K562 (cell line): ENCODE measurements around the gene RALB. TPM values are rescaled to one million over a fixed set of nuclear protein-coding genes. Genes with fewer than 3 reads are reported as not detected.

Experiments
- FOXA1 ChIP-seq: fragments of 450-650 bp; IDR thresholded peaks from 2 replicates; pipeline ENCODE4 v1.6.1; 2016; ENCODE audit warnings: mild to moderate bottlenecking, borderline replicate concordance
- GATAD2B ChIP-seq: fragments of 450-650 bp; IDR thresholded peaks from 2 replicates; pipeline ENCODE4 v1.6.1; 2017; ENCODE audit warnings: mild to moderate bottlenecking, borderline replicate concordance
- KDM2B ChIP-seq: fragments of 250-450 bp; sonication (Bioruptor Pico); IDR thresholded peaks from 2 replicates; pipeline ENCODE4 v1.8.0; 2021; ENCODE audit warnings: mild to moderate bottlenecking, moderate library complexity
- XRCC4 ChIP-seq: IDR thresholded peaks from one replicate; pipeline ENCODE4 v1.6.1; 2011; ENCODE audit not compliant: insufficient read depth, insufficient read length; ENCODE audit errors: extremely low read depth
- ZFP1 ChIP-seq: fragments of 450-650 bp; formaldehyde crosslinking; IDR thresholded peaks from 2 replicates; pipeline ENCODE4 v1.4.0; 2020; ENCODE audit warnings: mild to moderate bottlenecking, mixed read lengths
- ZNF512 ChIP-seq: IDR thresholded peaks from 2 replicates; pipeline ENCODE4 v1.6.1; 2016; ENCODE audit warnings: missing genetic modification characterization, missing compliant biosample characterization
- ZNF76 ChIP-seq: fragments of 250-450 bp; sonication (Bioruptor Pico); IDR thresholded peaks from 2 replicates; pipeline ENCODE4 v1.4.0; 2020; ENCODE audit warnings: mild to moderate bottlenecking, moderate library complexity, borderline replicate concordance
- ZNF766 ChIP-seq: fragments of 200-800 bp; sonication (Bioruptor generic); conservative IDR thresholded peaks from 2 replicates; pipeline ENCODE4 v1.6.1; 2016; ENCODE audit warnings: missing genetic modification characterization, missing compliant biosample characterization
- polyA plus RNA-seq, 8 experiments: library from polyadenylated mRNA; depleted of rRNA in 4 of 8; stranded (reverse) in 5 of 8; unstranded in 3 of 8; fragments of >200 nt; fragmentation: Nextera tagmentation in 2 of 8; fragmentation: Illumina TruSeq in 1 of 8; extraction: Ambion mirVana in 2 of 8; extraction: Trizol in 1 of 8; gene quantifications; 2 replicates each; pipeline versions ENCODE4 v1.2.1 to v1.2.3, GENCODE V29; 2011 to 2014; ENCODE audit warnings: inconsistent platforms in 1 of 8, missing spikeins in 1 of 8
- total RNA-seq, 7 experiments: library from RNA; depleted of rRNA in 6 of 7; stranded (reverse); fragments of >200 nt in 6 of 7; fragmentation: Illumina TruSeq in 2 of 7; extraction: Trizol in 2 of 7; gene quantifications; 2 replicates each; pipeline versions ENCODE4 v1.2.1 to v1.2.3, GENCODE V29; 2011 to 2021; ENCODE audit warnings: low replicate concordance in 1 of 7
- TF ChIP-seq, protein P1 (sequence below), 2 experiments: fragments of 450-650 bp in 1 of 2; sonication (generic) in 1 of 2; formaldehyde crosslinking in 1 of 2; IDR thresholded peaks; 2 replicates each; pipeline versions ENCODE4 v1.7.1 to v1.9.0; 2016 to 2022; ENCODE audit warnings: inconsistent platforms in 1 of 2, mild to moderate bottlenecking in 1 of 2, missing genetic modification reagents in 1 of 2
- TF ChIP-seq, protein P2 (sequence below): fragments of 200-800 bp; sonication (Bioruptor generic); IDR thresholded peaks from 2 replicates; pipeline ENCODE4 v1.6.1; 2016; ENCODE audit warnings: missing genetic modification characterization, missing compliant biosample characterization

RALB gene
- total and polyA plus RNA-seq, 9 of the 15 experiments (the other 6 are each of a cell fraction or from before 2014, with no cell fraction given) = 14.8 to 65.6 (median 38.4) TPM

GRCh38 chr2:120227111-120227991 is 25.3 kb upstream of the RALB start (continued):
- TF ChIP-seq GATAD2B = no peak
- TF ChIP-seq, protein P1, sequence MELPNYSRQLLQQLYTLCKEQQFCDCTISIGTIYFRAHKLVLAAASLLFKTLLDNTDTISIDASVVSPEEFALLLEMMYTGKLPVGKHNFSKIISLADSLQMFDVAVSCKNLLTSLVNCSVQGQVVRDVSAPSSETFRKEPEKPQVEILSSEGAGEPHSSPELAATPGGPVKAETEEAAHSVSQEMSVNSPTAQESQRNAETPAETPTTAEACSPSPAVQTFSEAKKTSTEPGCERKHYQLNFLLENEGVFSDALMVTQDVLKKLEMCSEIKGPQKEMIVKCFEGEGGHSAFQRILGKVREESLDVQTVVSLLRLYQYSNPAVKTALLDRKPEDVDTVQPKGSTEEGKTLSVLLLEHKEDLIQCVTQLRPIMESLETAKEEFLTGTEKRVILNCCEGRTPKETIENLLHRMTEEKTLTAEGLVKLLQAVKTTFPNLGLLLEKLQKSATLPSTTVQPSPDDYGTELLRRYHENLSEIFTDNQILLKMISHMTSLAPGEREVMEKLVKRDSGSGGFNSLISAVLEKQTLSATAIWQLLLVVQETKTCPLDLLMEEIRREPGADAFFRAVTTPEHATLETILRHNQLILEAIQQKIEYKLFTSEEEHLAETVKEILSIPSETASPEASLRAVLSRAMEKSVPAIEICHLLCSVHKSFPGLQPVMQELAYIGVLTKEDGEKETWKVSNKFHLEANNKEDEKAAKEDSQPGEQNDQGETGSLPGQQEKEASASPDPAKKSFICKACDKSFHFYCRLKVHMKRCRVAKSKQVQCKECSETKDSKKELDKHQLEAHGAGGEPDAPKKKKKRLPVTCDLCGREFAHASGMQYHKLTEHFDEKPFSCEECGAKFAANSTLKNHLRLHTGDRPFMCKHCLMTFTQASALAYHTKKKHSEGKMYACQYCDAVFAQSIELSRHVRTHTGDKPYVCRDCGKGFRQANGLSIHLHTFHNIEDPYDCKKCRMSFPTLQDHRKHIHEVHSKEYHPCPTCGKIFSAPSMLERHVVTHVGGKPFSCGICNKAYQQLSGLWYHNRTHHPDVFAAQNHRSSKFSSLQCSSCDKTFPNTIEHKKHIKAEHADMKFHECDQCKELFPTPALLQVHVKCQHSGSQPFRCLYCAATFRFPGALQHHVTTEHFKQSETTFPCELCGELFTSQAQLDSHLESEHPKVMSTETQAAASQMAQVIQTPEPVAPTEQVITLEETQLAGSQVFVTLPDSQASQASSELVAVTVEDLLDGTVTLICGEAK (IDR thresholded peaks at IDR 0.05) = no peak
- TF ChIP-seq, protein P1 (CRISPR knock-in tag; IDR thresholded peaks at IDR 0.05) = no peak
- no peak for TF ChIP-seq ZNF512 (tag)
- TF ChIP-seq KDM2B (CRISPR knock-in tag) = no peak
- TF ChIP-seq ZNF76 (CRISPR knock-in tag) = no peak
- no peak for TF ChIP-seq ZNF766
- TF ChIP-seq, protein P2, sequence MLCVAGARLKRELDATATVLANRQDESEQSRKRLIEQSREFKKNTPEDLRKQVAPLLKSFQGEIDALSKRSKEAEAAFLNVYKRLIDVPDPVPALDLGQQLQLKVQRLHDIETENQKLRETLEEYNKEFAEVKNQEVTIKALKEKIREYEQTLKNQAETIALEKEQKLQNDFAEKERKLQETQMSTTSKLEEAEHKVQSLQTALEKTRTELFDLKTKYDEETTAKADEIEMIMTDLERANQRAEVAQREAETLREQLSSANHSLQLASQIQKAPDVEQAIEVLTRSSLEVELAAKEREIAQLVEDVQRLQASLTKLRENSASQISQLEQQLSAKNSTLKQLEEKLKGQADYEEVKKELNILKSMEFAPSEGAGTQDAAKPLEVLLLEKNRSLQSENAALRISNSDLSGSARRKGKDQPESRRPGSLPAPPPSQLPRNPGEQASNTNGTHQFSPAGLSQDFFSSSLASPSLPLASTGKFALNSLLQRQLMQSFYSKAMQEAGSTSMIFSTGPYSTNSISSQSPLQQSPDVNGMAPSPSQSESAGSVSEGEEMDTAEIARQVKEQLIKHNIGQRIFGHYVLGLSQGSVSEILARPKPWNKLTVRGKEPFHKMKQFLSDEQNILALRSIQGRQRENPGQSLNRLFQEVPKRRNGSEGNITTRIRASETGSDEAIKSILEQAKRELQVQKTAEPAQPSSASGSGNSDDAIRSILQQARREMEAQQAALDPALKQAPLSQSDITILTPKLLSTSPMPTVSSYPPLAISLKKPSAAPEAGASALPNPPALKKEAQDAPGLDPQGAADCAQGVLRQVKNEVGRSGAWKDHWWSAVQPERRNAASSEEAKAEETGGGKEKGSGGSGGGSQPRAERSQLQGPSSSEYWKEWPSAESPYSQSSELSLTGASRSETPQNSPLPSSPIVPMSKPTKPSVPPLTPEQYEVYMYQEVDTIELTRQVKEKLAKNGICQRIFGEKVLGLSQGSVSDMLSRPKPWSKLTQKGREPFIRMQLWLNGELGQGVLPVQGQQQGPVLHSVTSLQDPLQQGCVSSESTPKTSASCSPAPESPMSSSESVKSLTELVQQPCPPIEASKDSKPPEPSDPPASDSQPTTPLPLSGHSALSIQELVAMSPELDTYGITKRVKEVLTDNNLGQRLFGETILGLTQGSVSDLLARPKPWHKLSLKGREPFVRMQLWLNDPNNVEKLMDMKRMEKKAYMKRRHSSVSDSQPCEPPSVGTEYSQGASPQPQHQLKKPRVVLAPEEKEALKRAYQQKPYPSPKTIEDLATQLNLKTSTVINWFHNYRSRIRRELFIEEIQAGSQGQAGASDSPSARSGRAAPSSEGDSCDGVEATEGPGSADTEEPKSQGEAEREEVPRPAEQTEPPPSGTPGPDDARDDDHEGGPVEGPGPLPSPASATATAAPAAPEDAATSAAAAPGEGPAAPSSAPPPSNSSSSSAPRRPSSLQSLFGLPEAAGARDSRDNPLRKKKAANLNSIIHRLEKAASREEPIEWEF (CRISPR knock-in tag) = no peak
- TF ChIP-seq XRCC4 = no peak
- no peak for TF ChIP-seq ZFP1
- TF ChIP-seq FOXA1 = no peak
